Stimulated activated effector memory CD8-positive, alpha-beta T cell treated with anti-CD3 and anti-CD28 coated beads, Interleukin-12 subunit alpha, Interleukin-12 subunit beta, amount 100 ng/mL, for 72 hours (primary cell): Measurements from ENCODE around the gene TRIP4.

ENCODE experiments used
- ATAC-seq: fragments of 150-1000 bp; cut with Tn5 transposase; 2 replicates; pipeline ENCODE4 v1.10.0; 2021
- DNase-seq, 2 donors: peaks; one replicate each; pipeline ENCODE4 v3.0.0; 2021 to 2022; ENCODE audit warnings: low spot score in 2 of 2
- H3K27ac Mint-ChIP-seq: one replicate; pipeline ENCODE4 v1.8.0; 2022; ENCODE audit warnings: mild to moderate bottlenecking, mixed read lengths
- H3K36me3 Mint-ChIP-seq: one replicate; pipeline ENCODE4 v1.8.0; 2022; ENCODE audit warnings: mild to moderate bottlenecking, mixed read lengths
- H3K4me1 Mint-ChIP-seq: one replicate; pipeline ENCODE4 v1.8.0; 2022; ENCODE audit warnings: mixed read lengths
- H3K4me3 Mint-ChIP-seq: one replicate; pipeline ENCODE4 v1.8.0; 2022; ENCODE audit warnings: mild to moderate bottlenecking, mixed read lengths
- H3K9me3 Mint-ChIP-seq: one replicate; pipeline ENCODE4 v1.8.0; 2022; ENCODE audit warnings: mixed read lengths

The TRIP4 gene

GRCh38 chr15:64423970-64424369 is 36.3 kb downstream of the TRIP4 start:
- Mint-ChIP-seq H3K9me3 (no peaks in the 10 kb centered on the region), H3K27ac (no peak overlapping the region), H3K4me3 (no peak overlapping the region), H3K36me3 (peaks cover 92% of the 10 kb centered on the region), H3K4me1 (peaks cover 7% of the 10 kb centered on the region)
- ATAC-seq = no peak
- no peak for DNase-seq

GRCh38 chr15:64425221-64425620 is 37.6 kb downstream of the TRIP4 start:
- DNase-seq (no peak), ATAC-seq (no peak)
- Mint-ChIP-seq H3K9me3 (no peaks in the 10 kb centered on the region), H3K4me3 (no peak overlapping the region), H3K27ac (no peak overlapping the region), H3K4me1 (peaks cover 17% of the 10 kb centered on the region), H3K36me3 (peaks cover 80% of the 10 kb centered on the region)

GRCh38 chr15:64426845-64427465 is 39.3 kb downstream of the TRIP4 start:
- peaks cover 23% of the 10 kb centered on the region for H3K4me1 Mint-ChIP-seq

GRCh38 chr15:64429448-64429847 is 41.8 kb downstream of the TRIP4 start:
- Mint-ChIP-seq H3K9me3 (no peaks in the 10 kb centered on the region), H3K27ac (peak overlapping the region; percentile 76), H3K4me3 (peak overlapping the region; percentile 16), H3K4me1 (peaks cover 23% of the 10 kb centered on the region), H3K36me3 (peaks cover 43% of the 10 kb centered on the region)
- DNase-seq (no peak), ATAC-seq (peak; percentile 83)

More at GRCh38 chr15:64426845-64427465, 39.3 kb downstream of the TRIP4 start:
- Mint-ChIP-seq H3K9me3 (no peaks in the 10 kb centered on the region), H3K36me3 (peaks cover 63% of the 10 kb centered on the region), H3K4me3 (no peak overlapping the region), H3K27ac (peak overlapping the region; percentile 0)
- ATAC-seq (no peak), DNase-seq (no peak)

GRCh38 chr15:64430000-64430735 is 42.5 kb downstream of the TRIP4 start:
- H3K27ac Mint-ChIP-seq = peak overlapping the region; percentile 76
- H3K36me3 Mint-ChIP-seq = peaks cover 35% of the 10 kb centered on the region
- peak overlapping the region; percentile 16 for H3K4me3 Mint-ChIP-seq
- peak; percentile 4 to 52 for DNase-seq
- H3K9me3 Mint-ChIP-seq = no peaks in the 10 kb centered on the region
- peak; percentile 86 for ATAC-seq
- H3K4me1 Mint-ChIP-seq = peaks cover 23% of the 10 kb centered on the region

- DNase-seq = no peak
- Mint-ChIP-seq H3K4me1 (peaks cover 30% of the 10 kb centered on the region), H3K9me3 (no peaks in the 10 kb centered on the region), H3K36me3 (peaks cover 12% of the 10 kb centered on the region), H3K27ac (no peak overlapping the region), H3K4me3 (no peak overlapping the region)
- no peak for ATAC-seq
Observed at GRCh38 chr15:64437982-64438381, 50.3 kb downstream of the TRIP4 start.

GRCh38 chr15:64438653-64439447 is 51.2 kb downstream of the TRIP4 start:
- peaks cover 15% of the 10 kb centered on the region for H3K36me3 Mint-ChIP-seq
- DNase-seq = no peak
- no peak for ATAC-seq
- peaks cover 38% of the 10 kb centered on the region for H3K4me1 Mint-ChIP-seq
- H3K9me3 Mint-ChIP-seq = no peaks in the 10 kb centered on the region
- H3K27ac Mint-ChIP-seq = no peak overlapping the region
- no peak overlapping the region for H3K4me3 Mint-ChIP-seq

GRCh38 chr15:64441852-64442251 is 54.2 kb downstream of the TRIP4 start:
- ATAC-seq (no peak), DNase-seq (no peak)
- Mint-ChIP-seq H3K36me3 (peaks cover 40% of the 10 kb centered on the region), H3K4me1 (peaks cover 52% of the 10 kb centered on the region), H3K9me3 (no peaks in the 10 kb centered on the region), H3K4me3 (no peak overlapping the region), H3K27ac (peak overlapping the region; percentile 48)

- peaks cover 51% of the 10 kb centered on the region for H3K36me3 Mint-ChIP-seq
- peaks cover 50% of the 10 kb centered on the region for H3K4me1 Mint-ChIP-seq
- DNase-seq (no peak), ATAC-seq (no peak)
- peak overlapping the region; percentile 51 for H3K4me3 Mint-ChIP-seq
- no peaks in the 10 kb centered on the region for H3K9me3 Mint-ChIP-seq
- H3K27ac Mint-ChIP-seq = peak overlapping the region; percentile 48
Observed at GRCh38 chr15:64443016-64443415, 55.4 kb downstream of the TRIP4 start.

GRCh38 chr15:64443747-64444621 is 56.3 kb downstream of the TRIP4 start:
- no peak for DNase-seq
- Mint-ChIP-seq H3K27ac (peak overlapping the region; percentile 48), H3K4me3 (peak overlapping the region; percentile 51), H3K36me3 (peaks cover 61% of the 10 kb centered on the region), H3K9me3 (no peaks in the 10 kb centered on the region), H3K4me1 (peaks cover 43% of the 10 kb centered on the region)
- peak; percentile 94 for ATAC-seq

- no peak for ATAC-seq
- peak overlapping the region; percentile 48 for H3K27ac Mint-ChIP-seq
- peak overlapping the region; percentile 51 for H3K4me3 Mint-ChIP-seq
- peaks cover 43% of the 10 kb centered on the region for H3K4me1 Mint-ChIP-seq
- H3K36me3 Mint-ChIP-seq = peaks cover 65% of the 10 kb centered on the region
- H3K9me3 Mint-ChIP-seq = no peaks in the 10 kb centered on the region
- no peak for DNase-seq
Observed at GRCh38 chr15:64444836-64445235, 57.2 kb downstream of the TRIP4 start.

- peak overlapping the region; percentile 72 for H3K27ac Mint-ChIP-seq
- peaks cover 32% of the 10 kb centered on the region for H3K4me1 Mint-ChIP-seq
- H3K4me3 Mint-ChIP-seq = no peak overlapping the region
- DNase-seq (no peak), ATAC-seq (no peak)
- H3K9me3 Mint-ChIP-seq = no peaks in the 10 kb centered on the region
- peaks cover 59% of the 10 kb centered on the region for H3K36me3 Mint-ChIP-seq
Observed at GRCh38 chr15:64447536-64448315, 60.1 kb downstream of the TRIP4 start.

- ATAC-seq (no peak), DNase-seq (no peak)
- H3K4me3 Mint-ChIP-seq = no peak overlapping the region
- no peak overlapping the region for H3K27ac Mint-ChIP-seq
- no peaks in the 10 kb centered on the region for H3K9me3 Mint-ChIP-seq
- peaks cover 32% of the 10 kb centered on the region for H3K36me3 Mint-ChIP-seq
- peaks cover 2% of the 10 kb centered on the region for H3K4me1 Mint-ChIP-seq
Observed at GRCh38 chr15:64452988-64453688, 65.5 kb downstream of the TRIP4 start.

GRCh38 chr15:64453689-64454037 is 66.0 kb downstream of the TRIP4 start:
- DNase-seq (no peak), ATAC-seq (no peak)
- Mint-ChIP-seq H3K4me3 (no peak overlapping the region), H3K27ac (peak overlapping the region; percentile 30), H3K36me3 (peaks cover 27% of the 10 kb centered on the region), H3K9me3 (no peaks in the 10 kb centered on the region), H3K4me1 (no peaks in the 10 kb centered on the region)
